Esophagus squamous epithelium (tissue), 4 donors: ENCODE results near the gene CRHR2.

ENCODE experiments used
- POLR2A ChIP-seq, 4 donors: fragments of 450-650 bp; IDR thresholded peaks; one replicate each; pipeline ENCODE4 v1.6.1; 2017; ENCODE audit warnings: antibody characterized with exemption in 4 of 4, mild to moderate bottlenecking in 4 of 4, moderate library complexity in 3 of 4
- TF ChIP-seq, protein P1 (sequence below), 6 experiments: fragments of 450-650 bp in 4 of 6; fragments of 200-600 bp in 2 of 6; sonication (generic) in 2 of 6; IDR thresholded peaks; one replicate each; pipeline ENCODE4 v1.5.1; 2016 to 2019; ENCODE audit warnings: antibody characterized with exemption in 6 of 6, mild to moderate bottlenecking in 4 of 6, moderate library complexity in 4 of 6

DNA sequence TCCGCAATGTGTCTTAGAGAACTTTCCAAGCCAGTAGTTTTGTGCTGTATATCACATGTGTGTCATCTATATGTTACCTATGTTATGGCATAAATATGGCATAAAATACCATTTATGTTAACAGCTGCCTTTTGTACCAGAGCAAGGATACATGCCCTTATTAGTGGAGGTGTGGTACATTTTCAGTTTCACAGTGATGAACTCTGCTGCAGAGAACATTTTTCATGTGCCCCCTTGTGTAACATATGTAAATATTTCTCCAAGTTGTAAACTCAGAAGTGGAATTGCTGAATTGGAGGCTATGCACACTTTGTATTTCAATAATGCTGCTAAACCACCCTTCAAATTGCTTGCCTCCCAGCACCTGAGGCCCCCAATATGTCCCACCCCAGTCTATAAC, 31.9 kb upstream of the CRHR2 start:
- TF ChIP-seq, protein P1, sequence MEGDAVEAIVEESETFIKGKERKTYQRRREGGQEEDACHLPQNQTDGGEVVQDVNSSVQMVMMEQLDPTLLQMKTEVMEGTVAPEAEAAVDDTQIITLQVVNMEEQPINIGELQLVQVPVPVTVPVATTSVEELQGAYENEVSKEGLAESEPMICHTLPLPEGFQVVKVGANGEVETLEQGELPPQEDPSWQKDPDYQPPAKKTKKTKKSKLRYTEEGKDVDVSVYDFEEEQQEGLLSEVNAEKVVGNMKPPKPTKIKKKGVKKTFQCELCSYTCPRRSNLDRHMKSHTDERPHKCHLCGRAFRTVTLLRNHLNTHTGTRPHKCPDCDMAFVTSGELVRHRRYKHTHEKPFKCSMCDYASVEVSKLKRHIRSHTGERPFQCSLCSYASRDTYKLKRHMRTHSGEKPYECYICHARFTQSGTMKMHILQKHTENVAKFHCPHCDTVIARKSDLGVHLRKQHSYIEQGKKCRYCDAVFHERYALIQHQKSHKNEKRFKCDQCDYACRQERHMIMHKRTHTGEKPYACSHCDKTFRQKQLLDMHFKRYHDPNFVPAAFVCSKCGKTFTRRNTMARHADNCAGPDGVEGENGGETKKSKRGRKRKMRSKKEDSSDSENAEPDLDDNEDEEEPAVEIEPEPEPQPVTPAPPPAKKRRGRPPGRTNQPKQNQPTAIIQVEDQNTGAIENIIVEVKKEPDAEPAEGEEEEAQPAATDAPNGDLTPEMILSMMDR (IDR thresholded peaks at IDR 0.05): no peak
- no peak for TF ChIP-seq POLR2A (IDR thresholded peaks at IDR 0.05)
